K562 (cell line): ENCODE data around the gene MAP10. TPM values are rescaled to one million over a fixed set of nuclear protein-coding genes. Genes with fewer than 3 reads are reported as not detected.
A peak's percentile ranks its signal among the peaks of the same experiment; 100 is the strongest.

Experiments used
- ARID3B ChIP-seq: fragments of 250-450 bp; sonication (Bioruptor Pico); IDR thresholded peaks from 2 replicates; pipeline ENCODE4 v1.4.0; 2020; ENCODE audit warnings: borderline replicate concordance
- CGGBP1 ChIP-seq: fragments of 250-450 bp; sonication (Bioruptor Pico); IDR thresholded peaks from 2 replicates; pipeline ENCODE4 v1.9.0; 2021; ENCODE audit warnings: mild to moderate bottlenecking
- DNMT1 ChIP-seq: fragments of 450-650 bp; IDR thresholded peaks from 2 replicates; pipeline ENCODE4 v1.6.1; 2016; ENCODE audit warnings: antibody characterized with exemption, mild to moderate bottlenecking
- FOXP1 ChIP-seq: sonication (generic); formaldehyde crosslinking; IDR thresholded peaks from 2 replicates; pipeline ENCODE4 v1.8.0; 2022; ENCODE audit warnings: mild to moderate bottlenecking, missing genetic modification reagents
- GTF2F1 ChIP-seq: IDR thresholded peaks from 2 replicates; pipeline ENCODE4 v1.6.1; 2011; ENCODE audit warnings: low read depth, low read length, improper control_type of control experiment
- GTF3C2 ChIP-seq: IDR thresholded peaks from 3 replicates; pipeline ENCODE4 v1.6.1; 2011; ENCODE audit warnings: borderline replicate concordance, mild to moderate bottlenecking, moderate library complexity; ENCODE audit not compliant: insufficient read length; ENCODE audit errors: extremely low read depth
- HDAC1 ChIP-seq, 2 experiments: fragments of 450-650 bp; IDR thresholded peaks; 2 replicates each; pipeline ENCODE4 v1.6.1; 2016 to 2017; ENCODE audit warnings: inconsistent platforms in 1 of 2, mild to moderate bottlenecking in 1 of 2, moderate library complexity in 1 of 2
- ID3 ChIP-seq, 2 experiments: fragments of 250-450 bp in 1 of 2; fragments of 450-650 bp in 1 of 2; sonication (Bioruptor Pico) in 1 of 2; IDR thresholded peaks; 2 replicates each; pipeline versions ENCODE4 v1.6.1 to v1.8.0; 2016 to 2021; ENCODE audit warnings: mild to moderate bottlenecking in 2 of 2, moderate library complexity in 2 of 2, missing compliant biosample characterization in 1 of 2, missing genetic modification characterization in 1 of 2
- JUND ChIP-seq, 2 experiments: IDR thresholded peaks; 2 replicates in 1 of 2; 3 replicates in 1 of 2; pipeline ENCODE4 v1.6.1; 2011; ENCODE audit warnings: borderline replicate concordance in 2 of 2, low read depth in 2 of 2, low read length in 2 of 2, improper control_type of control experiment in 1 of 2, missing biosample characterization in 1 of 2, missing genetic modification characterization in 1 of 2, missing genetic modification reagents in 1 of 2
- KDM4B ChIP-seq, 2 experiments: fragments of 450-650 bp in 1 of 2; sonication (generic) in 1 of 2; IDR thresholded peaks; 2 replicates each; pipeline ENCODE4 v1.6.1; 2016 to 2017; ENCODE audit warnings: borderline replicate concordance in 2 of 2, antibody characterized with exemption in 1 of 2, low read depth in 1 of 2, mild to moderate bottlenecking in 1 of 2
- MTA1 ChIP-seq: fragments of 450-650 bp; IDR thresholded peaks from 2 replicates; pipeline ENCODE4 v1.6.1; 2017; ENCODE audit warnings: borderline replicate concordance
- PREB ChIP-seq: sonication (generic); formaldehyde crosslinking; IDR thresholded peaks from 2 replicates; pipeline ENCODE4 v1.8.1; 2023; ENCODE audit warnings: mild to moderate bottlenecking, missing genetic modification reagents
- SLC30A9 ChIP-seq: fragments of 250-450 bp; sonication (Bioruptor Pico); IDR thresholded peaks from 2 replicates; pipeline ENCODE4 v1.8.0; 2022; ENCODE audit warnings: mild to moderate bottlenecking, moderate library complexity
- STAG1 ChIP-seq: sonication (generic); formaldehyde crosslinking; IDR thresholded peaks from 2 replicates; pipeline ENCODE4 v1.5.0; 2020; ENCODE audit warnings: missing genetic modification reagents, borderline replicate concordance
- ZBTB7A ChIP-seq: IDR thresholded peaks from 2 replicates; pipeline ENCODE4 v1.6.1; 2011; ENCODE audit warnings: low read depth, mild to moderate bottlenecking, low read length, moderate library complexity, borderline replicate concordance; ENCODE audit not compliant: control insufficient read depth
- ZKSCAN8 ChIP-seq: fragments of 200-800 bp; sonication (Bioruptor generic); IDR thresholded peaks from 2 replicates; pipeline ENCODE4 v1.6.1; 2016; ENCODE audit warnings: missing genetic modification characterization, missing compliant biosample characterization
- ZNF445 ChIP-seq: fragments of 250-450 bp; sonication (Bioruptor Pico); IDR thresholded peaks from 2 replicates; pipeline ENCODE4 v1.4.0; 2020; ENCODE audit warnings: low read depth, mild to moderate bottlenecking, moderate library complexity
- ZNF695 ChIP-seq: fragments of 450-650 bp; formaldehyde crosslinking; IDR thresholded peaks from 2 replicates; pipeline ENCODE4 v1.4.0; 2020; ENCODE audit warnings: mild to moderate bottlenecking, moderate library complexity
- polyA plus RNA-seq, 8 experiments: library from polyadenylated mRNA; depleted of rRNA in 4 of 8; stranded (reverse) in 5 of 8; unstranded in 3 of 8; fragments of >200 nt; fragmentation: Nextera tagmentation in 2 of 8; fragmentation: Illumina TruSeq in 1 of 8; extraction: Ambion mirVana in 2 of 8; extraction: Trizol in 1 of 8; gene quantifications; 2 replicates each; pipeline versions ENCODE4 v1.2.1 to v1.2.3, GENCODE V29; 2011 to 2014; ENCODE audit warnings: inconsistent platforms in 1 of 8, missing spikeins in 1 of 8
- total RNA-seq, 7 experiments: library from RNA; depleted of rRNA in 6 of 7; stranded (reverse); fragments of >200 nt in 6 of 7; fragmentation: Illumina TruSeq in 2 of 7; extraction: Trizol in 2 of 7; gene quantifications; 2 replicates each; pipeline versions ENCODE4 v1.2.1 to v1.2.3, GENCODE V29; 2011 to 2021; ENCODE audit warnings: low replicate concordance in 1 of 7

Gene MAP10
- total and polyA plus RNA-seq, 9 of the 15 experiments (the other 6 are each of a cell fraction or from before 2014, with no cell fraction given) = 0.11 to 0.98 (median 0.69) TPM

- TF ChIP-seq HDAC1 (IDR thresholded peaks at IDR 0.05) (no peak), KDM4B (IDR thresholded peaks at IDR 0.05; ENCODE audit: borderline replicate concordance in 2 of 2, low read depth in 1 of 2) (no peak; a peak in 1 of 4 replicates), PREB (CRISPR knock-in tag) (no peak), ID3 (CRISPR knock-in tag; IDR thresholded peaks at IDR 0.05) (no peak), ID3 (tag; IDR thresholded peaks at IDR 0.05) (no peak), JUND (IDR thresholded peaks at IDR 0.05; ENCODE audit: borderline replicate concordance, low read depth, low read length) (no peak), JUND (tag; IDR thresholded peaks at IDR 0.05; ENCODE audit: borderline replicate concordance, low read depth, low read length) (no peak), ZNF695 (CRISPR knock-in tag) (no peak), CGGBP1 (CRISPR knock-in tag) (no peak), SLC30A9 (CRISPR knock-in tag) (no peak), MTA1 (no peak), GTF3C2 (no peak), STAG1 (CRISPR knock-in tag) (no peak), GTF2F1 (no peak), ARID3B (CRISPR knock-in tag) (no peak), FOXP1 (CRISPR knock-in tag) (no peak), ZBTB7A (peak; percentile 64; the same call in 1 of the 2 replicates), DNMT1 (no peak), ZKSCAN8 (no peak), ZNF445 (CRISPR knock-in tag) (no peak)
Measured at GRCh38 chr1:232805269-232806185, at the start of gene MAP10 (continued).
